H1 (cell line): ENCODE results near the gene DCDC2C. TPM values are rescaled to one million over a fixed set of nuclear protein-coding genes. Genes with fewer than 3 reads are reported as not detected.

ENCODE experiments used
- CBX5 ChIP-seq: fragments of 300-800, 300-1000 bp; sonication (generic); IDR thresholded peaks from 2 replicates; pipeline ENCODE4 v1.7.1; 2016; ENCODE audit warnings: antibody characterized with exemption, low read length, low read depth
- HDAC2 ChIP-seq, 2 experiments: fragments of 300-600 bp in 1 of 2; sonication (generic) in 1 of 2; IDR thresholded peaks; 2 replicates each; pipeline ENCODE4 v1.6.1; 2011 to 2012; ENCODE audit warnings: low read depth in 2 of 2, low read length in 2 of 2, mild to moderate bottlenecking in 2 of 2, moderate library complexity in 2 of 2, borderline replicate concordance in 1 of 2, inconsistent platforms in 1 of 2
- JUN ChIP-seq: IDR thresholded peaks from 2 replicates; pipeline ENCODE4 v1.6.1; 2011; ENCODE audit warnings: low read depth, mild to moderate bottlenecking, improper control_type of control experiment, low read length
- NANOG ChIP-seq: IDR thresholded peaks from 2 replicates; pipeline ENCODE4 v1.6.1; 2011; ENCODE audit warnings: low read length, low read depth, mild to moderate bottlenecking, inconsistent platforms; ENCODE audit not compliant: insufficient read depth, poor library complexity, severe bottlenecking
- PHF8 ChIP-seq: fragments of 200-600 bp; sonication (generic); conservative IDR thresholded peaks from 2 replicates; pipeline ENCODE4 v1.7.1; 2012; ENCODE audit warnings: low read depth, mild to moderate bottlenecking, inconsistent platforms, low read length, moderate library complexity
- POLR2AphosphoS5 ChIP-seq: IDR thresholded peaks from 2 replicates; pipeline ENCODE4 v1.6.1; 2011; ENCODE audit warnings: low read depth, low read length
- ZNF274 ChIP-seq: IDR thresholded peaks from 2 replicates; pipeline ENCODE4 v1.7.0; 2012; ENCODE audit warnings: low read length, borderline replicate concordance; ENCODE audit errors: extremely low read depth
- polyA plus RNA-seq, 7 experiments: library from polyadenylated mRNA; depleted of rRNA in 3 of 7; stranded (reverse) in 5 of 7; unstranded in 2 of 7; fragments of >200 nt in 5 of 7; fragments of 200-250 nt in 2 of 7; gene quantifications; 1 replicate in 5 of 7; 2 replicates in 1 of 7; 4 replicates in 1 of 7; pipeline versions ENCODE4 v1.2.1 to v1.2.3, GENCODE V29; 2011 to 2013; ENCODE audit warnings: missing spikeins in 2 of 7, mixed read lengths in 2 of 7
- total RNA-seq: library from RNA; stranded (reverse); fragmentation: NEBNext Ultra II Directional; extraction: Animal tissue kit (Norgen Biotek cat#: 25700); gene quantifications from 2 replicates; pipeline ENCODE4 v1.2.1, GENCODE V29; 2021
- TF ChIP-seq, protein P1 (sequence below): fragments of 300-600 bp; sonication (generic); IDR thresholded peaks from 2 replicates; pipeline ENCODE4 v1.7.1; 2012; ENCODE audit warnings: low read length, moderate library complexity, mild to moderate bottlenecking, inconsistent platforms; ENCODE audit not compliant: insufficient replicate concordance
- TF ChIP-seq, protein P2 (sequence below): IDR thresholded peaks from 2 replicates; pipeline ENCODE4 v1.6.1; 2012; ENCODE audit warnings: inconsistent platforms

Gene DCDC2C
- total and polyA plus RNA-seq, 2 of the 8 experiments (the other 6 are each of a cell fraction or from before 2014, with no cell fraction given), result 0.50 TPM; not detected in 1

GRCh38 chr2:3654011-3654410, 49.4 kb upstream of the DCDC2C start (continued):
- TF ChIP-seq, protein P1, sequence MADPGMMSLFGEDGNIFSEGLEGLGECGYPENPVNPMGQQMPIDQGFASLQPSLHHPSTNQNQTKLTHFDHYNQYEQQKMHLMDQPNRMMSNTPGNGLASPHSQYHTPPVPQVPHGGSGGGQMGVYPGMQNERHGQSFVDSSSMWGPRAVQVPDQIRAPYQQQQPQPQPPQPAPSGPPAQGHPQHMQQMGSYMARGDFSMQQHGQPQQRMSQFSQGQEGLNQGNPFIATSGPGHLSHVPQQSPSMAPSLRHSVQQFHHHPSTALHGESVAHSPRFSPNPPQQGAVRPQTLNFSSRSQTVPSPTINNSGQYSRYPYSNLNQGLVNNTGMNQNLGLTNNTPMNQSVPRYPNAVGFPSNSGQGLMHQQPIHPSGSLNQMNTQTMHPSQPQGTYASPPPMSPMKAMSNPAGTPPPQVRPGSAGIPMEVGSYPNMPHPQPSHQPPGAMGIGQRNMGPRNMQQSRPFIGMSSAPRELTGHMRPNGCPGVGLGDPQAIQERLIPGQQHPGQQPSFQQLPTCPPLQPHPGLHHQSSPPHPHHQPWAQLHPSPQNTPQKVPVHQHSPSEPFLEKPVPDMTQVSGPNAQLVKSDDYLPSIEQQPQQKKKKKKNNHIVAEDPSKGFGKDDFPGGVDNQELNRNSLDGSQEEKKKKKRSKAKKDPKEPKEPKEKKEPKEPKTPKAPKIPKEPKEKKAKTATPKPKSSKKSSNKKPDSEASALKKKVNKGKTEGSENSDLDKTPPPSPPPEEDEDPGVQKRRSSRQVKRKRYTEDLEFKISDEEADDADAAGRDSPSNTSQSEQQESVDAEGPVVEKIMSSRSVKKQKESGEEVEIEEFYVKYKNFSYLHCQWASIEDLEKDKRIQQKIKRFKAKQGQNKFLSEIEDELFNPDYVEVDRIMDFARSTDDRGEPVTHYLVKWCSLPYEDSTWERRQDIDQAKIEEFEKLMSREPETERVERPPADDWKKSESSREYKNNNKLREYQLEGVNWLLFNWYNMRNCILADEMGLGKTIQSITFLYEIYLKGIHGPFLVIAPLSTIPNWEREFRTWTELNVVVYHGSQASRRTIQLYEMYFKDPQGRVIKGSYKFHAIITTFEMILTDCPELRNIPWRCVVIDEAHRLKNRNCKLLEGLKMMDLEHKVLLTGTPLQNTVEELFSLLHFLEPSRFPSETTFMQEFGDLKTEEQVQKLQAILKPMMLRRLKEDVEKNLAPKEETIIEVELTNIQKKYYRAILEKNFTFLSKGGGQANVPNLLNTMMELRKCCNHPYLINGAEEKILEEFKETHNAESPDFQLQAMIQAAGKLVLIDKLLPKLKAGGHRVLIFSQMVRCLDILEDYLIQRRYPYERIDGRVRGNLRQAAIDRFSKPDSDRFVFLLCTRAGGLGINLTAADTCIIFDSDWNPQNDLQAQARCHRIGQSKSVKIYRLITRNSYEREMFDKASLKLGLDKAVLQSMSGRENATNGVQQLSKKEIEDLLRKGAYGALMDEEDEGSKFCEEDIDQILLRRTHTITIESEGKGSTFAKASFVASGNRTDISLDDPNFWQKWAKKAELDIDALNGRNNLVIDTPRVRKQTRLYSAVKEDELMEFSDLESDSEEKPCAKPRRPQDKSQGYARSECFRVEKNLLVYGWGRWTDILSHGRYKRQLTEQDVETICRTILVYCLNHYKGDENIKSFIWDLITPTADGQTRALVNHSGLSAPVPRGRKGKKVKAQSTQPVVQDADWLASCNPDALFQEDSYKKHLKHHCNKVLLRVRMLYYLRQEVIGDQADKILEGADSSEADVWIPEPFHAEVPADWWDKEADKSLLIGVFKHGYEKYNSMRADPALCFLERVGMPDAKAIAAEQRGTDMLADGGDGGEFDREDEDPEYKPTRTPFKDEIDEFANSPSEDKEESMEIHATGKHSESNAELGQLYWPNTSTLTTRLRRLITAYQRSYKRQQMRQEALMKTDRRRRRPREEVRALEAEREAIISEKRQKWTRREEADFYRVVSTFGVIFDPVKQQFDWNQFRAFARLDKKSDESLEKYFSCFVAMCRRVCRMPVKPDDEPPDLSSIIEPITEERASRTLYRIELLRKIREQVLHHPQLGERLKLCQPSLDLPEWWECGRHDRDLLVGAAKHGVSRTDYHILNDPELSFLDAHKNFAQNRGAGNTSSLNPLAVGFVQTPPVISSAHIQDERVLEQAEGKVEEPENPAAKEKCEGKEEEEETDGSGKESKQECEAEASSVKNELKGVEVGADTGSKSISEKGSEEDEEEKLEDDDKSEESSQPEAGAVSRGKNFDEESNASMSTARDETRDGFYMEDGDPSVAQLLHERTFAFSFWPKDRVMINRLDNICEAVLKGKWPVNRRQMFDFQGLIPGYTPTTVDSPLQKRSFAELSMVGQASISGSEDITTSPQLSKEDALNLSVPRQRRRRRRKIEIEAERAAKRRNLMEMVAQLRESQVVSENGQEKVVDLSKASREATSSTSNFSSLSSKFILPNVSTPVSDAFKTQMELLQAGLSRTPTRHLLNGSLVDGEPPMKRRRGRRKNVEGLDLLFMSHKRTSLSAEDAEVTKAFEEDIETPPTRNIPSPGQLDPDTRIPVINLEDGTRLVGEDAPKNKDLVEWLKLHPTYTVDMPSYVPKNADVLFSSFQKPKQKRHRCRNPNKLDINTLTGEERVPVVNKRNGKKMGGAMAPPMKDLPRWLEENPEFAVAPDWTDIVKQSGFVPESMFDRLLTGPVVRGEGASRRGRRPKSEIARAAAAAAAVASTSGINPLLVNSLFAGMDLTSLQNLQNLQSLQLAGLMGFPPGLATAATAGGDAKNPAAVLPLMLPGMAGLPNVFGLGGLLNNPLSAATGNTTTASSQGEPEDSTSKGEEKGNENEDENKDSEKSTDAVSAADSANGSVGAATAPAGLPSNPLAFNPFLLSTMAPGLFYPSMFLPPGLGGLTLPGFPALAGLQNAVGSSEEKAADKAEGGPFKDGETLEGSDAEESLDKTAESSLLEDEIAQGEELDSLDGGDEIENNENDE, result no peak
- TF ChIP-seq, protein P2, sequence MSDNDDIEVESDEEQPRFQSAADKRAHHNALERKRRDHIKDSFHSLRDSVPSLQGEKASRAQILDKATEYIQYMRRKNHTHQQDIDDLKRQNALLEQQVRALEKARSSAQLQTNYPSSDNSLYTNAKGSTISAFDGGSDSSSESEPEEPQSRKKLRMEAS, result no peak
- no peak for TF ChIP-seq HDAC2 (IDR thresholded peaks at IDR 0.05; ENCODE audit: borderline replicate concordance in 1 of 2, low read depth in 2 of 2, low read length in 2 of 2)
- TF ChIP-seq JUN, result no peak
- no peak for TF ChIP-seq NANOG
- TF ChIP-seq CBX5, result no peak
- no peak for TF ChIP-seq POLR2AphosphoS5
- TF ChIP-seq PHF8, result no peak
- no peak for TF ChIP-seq ZNF274
